ENCODE measurements around the gene TFPI. TPM values are rescaled to one million over a fixed set of nuclear protein-coding genes. Genes with fewer than 3 reads are reported as not detected.
"Not testable (repeated sequence)": the region's sequence is repeated elsewhere in the genome, so short reads cannot be mapped to it uniquely, and the experiment has no call there.

The TFPI gene
- total RNA-seq, 1 donor from 2014 or later = 19.0 TPM

DNA sequence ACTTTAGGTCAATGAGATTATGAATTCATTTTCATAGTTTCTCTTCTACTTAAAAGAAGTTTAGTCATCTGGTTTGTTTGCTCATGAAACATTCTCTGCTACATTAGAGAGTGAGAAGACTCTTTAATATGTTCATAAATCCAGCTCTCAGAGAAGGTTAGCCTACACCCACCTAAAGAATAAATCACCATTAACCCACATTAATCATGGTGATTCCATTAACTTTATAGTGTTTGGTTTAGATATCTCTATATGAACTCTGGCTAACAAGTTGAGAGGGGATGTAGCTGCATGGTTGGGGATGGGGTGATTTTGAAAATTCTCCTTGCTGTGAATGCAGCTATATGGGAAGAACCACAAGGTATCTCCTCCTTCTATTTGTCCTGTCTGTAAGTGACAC, 10.7 kb downstream of the TFPI start:
- DNase-seq = no peak
- Histone ChIP-seq H3K4me3 (no peak overlapping the region), H3K27me3 (ENCODE audit: low read depth) (no peaks in the 10 kb centered on the region), H3K4me1 (peaks cover 59% of the 10 kb centered on the region), H3K9me3 (replicated peaks) (peaks cover 1% of the 10 kb centered on the region), H3K27ac (replicated peaks) (peak overlapping the region; percentile 80), H3K36me3 (peaks cover 1% of the 10 kb centered on the region)
- TF ChIP-seq, protein P1, sequence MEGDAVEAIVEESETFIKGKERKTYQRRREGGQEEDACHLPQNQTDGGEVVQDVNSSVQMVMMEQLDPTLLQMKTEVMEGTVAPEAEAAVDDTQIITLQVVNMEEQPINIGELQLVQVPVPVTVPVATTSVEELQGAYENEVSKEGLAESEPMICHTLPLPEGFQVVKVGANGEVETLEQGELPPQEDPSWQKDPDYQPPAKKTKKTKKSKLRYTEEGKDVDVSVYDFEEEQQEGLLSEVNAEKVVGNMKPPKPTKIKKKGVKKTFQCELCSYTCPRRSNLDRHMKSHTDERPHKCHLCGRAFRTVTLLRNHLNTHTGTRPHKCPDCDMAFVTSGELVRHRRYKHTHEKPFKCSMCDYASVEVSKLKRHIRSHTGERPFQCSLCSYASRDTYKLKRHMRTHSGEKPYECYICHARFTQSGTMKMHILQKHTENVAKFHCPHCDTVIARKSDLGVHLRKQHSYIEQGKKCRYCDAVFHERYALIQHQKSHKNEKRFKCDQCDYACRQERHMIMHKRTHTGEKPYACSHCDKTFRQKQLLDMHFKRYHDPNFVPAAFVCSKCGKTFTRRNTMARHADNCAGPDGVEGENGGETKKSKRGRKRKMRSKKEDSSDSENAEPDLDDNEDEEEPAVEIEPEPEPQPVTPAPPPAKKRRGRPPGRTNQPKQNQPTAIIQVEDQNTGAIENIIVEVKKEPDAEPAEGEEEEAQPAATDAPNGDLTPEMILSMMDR (IDR thresholded peaks at IDR 0.05; ENCODE audit: borderline replicate concordance) = no peak
- intact Hi-C loops (cut with micrococcal nuclease) = no loop called here

DNA sequence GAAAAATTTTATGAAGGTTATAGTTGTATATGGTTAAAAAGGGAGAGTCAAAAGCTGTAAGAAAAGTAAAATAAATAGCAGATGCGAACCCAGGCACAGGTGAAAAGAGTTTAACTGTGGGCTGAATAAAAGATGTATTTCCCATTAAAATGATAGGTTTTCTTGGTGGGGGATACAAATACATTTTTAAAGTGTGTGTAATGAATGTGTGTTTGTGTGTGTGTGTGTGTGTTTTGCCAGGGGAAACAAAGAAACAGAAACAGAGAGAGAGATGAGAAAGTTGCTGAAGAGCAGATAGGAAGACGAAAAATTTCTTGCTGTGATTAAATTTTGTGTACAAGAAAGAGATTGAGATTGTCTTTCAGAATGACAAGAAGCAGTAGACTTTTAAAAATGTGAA, 12.1 kb downstream of the TFPI start:
- Histone ChIP-seq H3K27me3 (ENCODE audit: low read depth) (no peaks in the 10 kb centered on the region), H3K36me3 (peaks cover 4% of the 10 kb centered on the region), H3K27ac (replicated peaks) (peak overlapping the region; percentile 80), H3K4me3 (peak overlapping the region; percentile 16), H3K4me1 (peaks cover 53% of the 10 kb centered on the region), H3K9me3 (replicated peaks) (peaks cover 14% of the 10 kb centered on the region)
- TF ChIP-seq, protein P1 (IDR thresholded peaks at IDR 0.05; ENCODE audit: borderline replicate concordance) = no peak
- intact Hi-C loops (cut with micrococcal nuclease) = no loop called here
- no peak for DNase-seq

DNA sequence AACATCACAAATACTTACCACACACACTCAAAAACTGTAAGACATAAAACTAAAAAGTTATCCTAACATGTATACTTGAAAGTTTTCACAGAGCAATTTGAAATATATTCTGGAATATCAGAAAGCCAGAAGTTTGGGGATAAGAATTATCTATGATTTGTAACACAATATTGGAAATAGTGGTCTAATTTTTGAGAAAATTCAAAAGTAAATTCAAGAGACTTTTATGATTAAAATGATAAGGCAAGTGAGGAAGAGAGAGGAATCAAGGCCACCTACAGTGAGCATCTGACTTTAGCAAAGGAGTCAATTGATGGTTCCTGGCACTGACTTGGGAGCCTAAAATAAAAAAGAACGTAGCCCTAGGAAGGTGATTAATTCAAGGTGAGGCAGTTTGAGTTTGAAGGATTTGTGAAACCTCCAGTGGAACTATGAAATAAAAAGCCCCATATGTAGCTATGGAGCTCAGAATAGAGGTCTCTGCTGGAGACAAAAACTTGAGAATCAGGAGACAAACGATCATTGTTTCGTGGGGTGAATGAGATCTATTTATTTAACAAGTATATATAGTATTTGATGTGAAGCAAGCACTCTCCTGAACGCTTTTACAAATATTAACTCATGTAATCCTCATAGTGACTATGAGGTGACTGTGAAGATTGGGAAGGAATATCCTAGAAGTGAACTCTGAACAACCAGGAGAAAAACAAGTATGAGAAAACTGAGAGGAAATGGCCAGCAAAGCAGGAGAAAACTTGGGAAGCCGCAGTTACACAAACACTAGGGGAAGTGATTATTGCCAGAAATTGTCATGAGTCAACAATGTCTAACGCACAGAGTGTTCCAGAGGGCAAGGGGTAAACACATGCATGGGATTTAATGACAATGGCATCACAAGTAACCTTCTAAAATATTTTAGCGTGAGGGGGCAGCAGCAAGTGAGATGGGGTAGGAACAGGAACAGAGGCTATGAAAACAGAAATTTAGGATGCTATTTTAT, 12.8 kb downstream of the TFPI start:
- peak overlapping the region; percentile 16 for H3K4me3 ChIP-seq
- H3K36me3 ChIP-seq = peaks cover 4% of the 10 kb centered on the region
- no peak for DNase-seq
- peak overlapping the region; percentile 80 for H3K27ac ChIP-seq (replicated peaks)
- peaks cover 46% of the 10 kb centered on the region for H3K4me1 ChIP-seq
- TF ChIP-seq, protein P1 (IDR thresholded peaks at IDR 0.05; ENCODE audit: borderline replicate concordance) = no peak
- no peaks in the 10 kb centered on the region for H3K27me3 ChIP-seq (ENCODE audit: low read depth)
- intact Hi-C loops (cut with micrococcal nuclease) = no loop called here
- peaks cover 20% of the 10 kb centered on the region for H3K9me3 ChIP-seq (replicated peaks)

DNA sequence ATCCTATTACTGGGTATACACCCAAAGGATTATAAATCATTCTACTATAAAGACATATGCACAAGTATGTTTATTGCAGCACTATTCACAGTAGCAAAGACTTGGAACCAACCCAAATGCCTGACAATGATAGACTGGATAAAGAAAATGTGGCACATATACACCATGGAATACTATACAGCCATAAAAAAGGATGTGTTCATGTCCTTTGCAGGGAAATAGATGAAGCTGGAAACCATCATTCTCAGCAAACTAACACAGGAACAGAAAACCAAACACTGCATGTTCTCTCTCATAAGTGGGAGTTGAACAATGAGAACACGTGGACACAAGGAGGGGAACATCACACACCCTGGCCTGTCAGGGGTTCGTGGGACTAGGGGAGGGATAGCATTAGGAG, 16.0 kb downstream of the TFPI start:
- Histone ChIP-seq H3K4me1 (peaks cover 20% of the 10 kb centered on the region), H3K9me3 (replicated peaks) (peaks cover 44% of the 10 kb centered on the region)
- H3K27ac ChIP-seq (replicated peaks); H3K27me3 ChIP-seq (ENCODE audit: low read depth); H3K4me3 ChIP-seq; H3K36me3 ChIP-seq; intact Hi-C loops (cut with micrococcal nuclease); DNase-seq: not testable (repeated sequence)

DNA sequence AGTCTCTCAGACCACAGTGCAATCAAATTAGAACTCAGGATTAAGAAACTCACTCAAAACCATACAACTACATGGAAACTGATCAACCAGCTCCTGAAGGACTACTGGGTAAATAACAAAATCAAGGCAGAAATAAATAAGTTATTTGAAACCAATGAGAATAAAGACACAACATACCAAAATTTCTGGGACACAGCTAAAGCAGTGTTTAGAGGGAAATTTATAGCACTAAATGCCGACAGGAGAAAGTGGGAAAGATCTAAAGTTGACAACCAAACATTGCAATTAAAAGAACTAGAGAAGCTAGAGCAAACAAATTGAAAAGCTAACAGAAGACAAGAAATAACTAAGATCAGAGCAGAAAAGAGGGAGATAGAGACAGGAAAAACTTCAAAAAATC, 18.9 kb downstream of the TFPI start:
- DNase-seq; H3K27me3 ChIP-seq (ENCODE audit: low read depth); H3K4me3 ChIP-seq; intact Hi-C loops (cut with micrococcal nuclease); H3K4me1 ChIP-seq; H3K27ac ChIP-seq (replicated peaks): not testable (repeated sequence)
- Histone ChIP-seq H3K9me3 (replicated peaks) (peaks cover 44% of the 10 kb centered on the region), H3K36me3 (peaks cover 14% of the 10 kb centered on the region)

DNA sequence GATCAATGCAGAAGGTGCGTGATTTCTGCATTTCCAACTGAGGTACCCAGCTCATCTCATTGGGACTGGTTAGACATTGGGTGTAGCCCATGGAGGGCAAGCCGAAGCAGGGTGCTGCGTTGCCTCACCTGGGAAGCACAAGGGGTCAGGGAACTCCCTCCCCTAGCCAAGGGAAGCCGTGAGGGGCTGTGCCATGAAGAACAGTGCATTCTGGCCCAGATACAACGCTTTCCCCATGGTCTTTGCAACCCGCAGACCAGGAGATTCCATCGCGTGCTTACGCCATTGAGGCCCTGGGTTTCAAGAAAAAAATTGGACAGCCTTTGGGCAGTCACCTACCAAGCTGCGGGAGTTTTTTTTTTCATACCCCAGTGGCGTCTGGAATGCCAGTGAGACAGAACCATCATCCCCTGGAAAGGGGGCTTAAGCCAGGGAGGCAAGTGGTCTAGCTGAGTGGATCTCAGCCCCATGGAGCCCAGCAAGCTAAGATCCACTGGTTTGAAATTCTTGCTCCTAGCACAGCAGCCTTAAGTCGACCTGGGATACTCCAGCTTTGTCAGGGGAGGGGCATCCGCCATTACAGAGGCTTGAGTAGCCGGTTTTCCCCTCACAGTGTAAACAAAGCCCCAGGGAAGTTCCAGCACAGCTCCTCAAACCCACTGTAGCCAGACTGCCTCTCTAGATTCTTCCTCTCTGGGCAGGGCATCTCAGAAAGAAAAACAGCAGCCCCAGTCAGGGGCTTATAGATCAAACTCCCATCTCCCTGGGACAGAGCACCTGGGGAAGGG, 21.7 kb downstream of the TFPI start:
- TF ChIP-seq, protein P1 (IDR thresholded peaks at IDR 0.05; ENCODE audit: borderline replicate concordance) = no peak
- peaks cover 7% of the 10 kb centered on the region for H3K4me1 ChIP-seq
- DNase-seq = no peak

More for the DNA sequence above, 21.7 kb downstream of the TFPI start:
- H3K36me3 ChIP-seq = peaks cover 10% of the 10 kb centered on the region
- intact Hi-C loops (cut with micrococcal nuclease) = no loop called here
- H3K27me3 ChIP-seq (ENCODE audit: low read depth) = no peaks in the 10 kb centered on the region
- H3K9me3 ChIP-seq (replicated peaks) = peaks cover 34% of the 10 kb centered on the region
- no peak overlapping the region for H3K27ac ChIP-seq (replicated peaks)
- H3K4me3 ChIP-seq = no peak overlapping the region

Data from left ventricle myocardium inferior (tissue), 1 donor.